KOPT-K1 (cell line): Measurements from ENCODE around the gene SUN1.
"Not testable (repeated sequence)": the region's sequence is repeated elsewhere in the genome, so short reads cannot be mapped to it uniquely, and the experiment has no call there.

Experiments used
- H3K27ac ChIP-seq: fragments of 200-600 bp; sonication (generic); 2 replicates; pipeline ENCODE4 v1.5.1; 2016; ENCODE audit warnings: antibody characterized with exemption, mild to moderate bottlenecking, low read depth, low read length; ENCODE audit not compliant: poor library complexity, severe bottlenecking
- H3K36me3 ChIP-seq: fragments of 200-600 bp; sonication (generic); 2 replicates; pipeline ENCODE4 v1.5.1; 2017; ENCODE audit warnings: antibody characterized with exemption, mild to moderate bottlenecking, low read length, moderate library complexity; ENCODE audit not compliant: insufficient read depth
- H3K9me3 ChIP-seq: fragments of 200-600 bp; sonication (generic); 2 replicates; pipeline ENCODE4 v1.5.1; 2017; ENCODE audit warnings: antibody characterized with exemption, low read length, mild to moderate bottlenecking; ENCODE audit not compliant: insufficient read depth, poor library complexity, severe bottlenecking

SUN1 gene

GRCh38 chr7:837001-837400 lies 4.7 kb downstream of the SUN1 start:
- peaks cover 57% of the 10 kb centered on the region for H3K36me3 ChIP-seq
- H3K27ac ChIP-seq = no peak overlapping the region
- no peaks in the 10 kb centered on the region for H3K9me3 ChIP-seq

GRCh38 chr7:840001-840600 lies 7.8 kb downstream of the SUN1 start:
- Histone ChIP-seq H3K27ac (no peak overlapping the region), H3K36me3 (peaks cover 75% of the 10 kb centered on the region), H3K9me3 (no peaks in the 10 kb centered on the region)

DNA sequence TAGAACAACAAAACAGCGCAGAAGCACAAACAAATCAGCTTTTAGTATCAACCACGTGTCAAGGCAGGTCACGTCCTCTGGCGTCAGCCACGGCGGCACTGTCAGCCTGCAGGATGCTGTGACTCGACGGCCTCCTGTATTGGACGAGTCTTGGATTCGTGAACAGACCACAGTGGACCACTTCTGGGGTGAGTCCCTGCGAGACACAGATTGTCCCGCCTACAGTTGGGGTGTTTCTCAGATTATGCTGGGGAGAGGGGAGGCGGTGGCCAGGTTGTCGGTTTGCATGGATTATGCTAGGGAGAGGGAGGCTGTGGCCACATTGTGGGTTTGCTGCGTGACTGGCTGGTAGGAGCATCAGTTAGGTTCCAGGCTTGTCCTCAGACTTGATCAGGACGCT lies 9.7 kb downstream of the SUN1 start:
- no peak overlapping the region for H3K27ac ChIP-seq
- peaks cover 8% of the 10 kb centered on the region for H3K9me3 ChIP-seq
- peaks cover 69% of the 10 kb centered on the region for H3K36me3 ChIP-seq

DNA sequence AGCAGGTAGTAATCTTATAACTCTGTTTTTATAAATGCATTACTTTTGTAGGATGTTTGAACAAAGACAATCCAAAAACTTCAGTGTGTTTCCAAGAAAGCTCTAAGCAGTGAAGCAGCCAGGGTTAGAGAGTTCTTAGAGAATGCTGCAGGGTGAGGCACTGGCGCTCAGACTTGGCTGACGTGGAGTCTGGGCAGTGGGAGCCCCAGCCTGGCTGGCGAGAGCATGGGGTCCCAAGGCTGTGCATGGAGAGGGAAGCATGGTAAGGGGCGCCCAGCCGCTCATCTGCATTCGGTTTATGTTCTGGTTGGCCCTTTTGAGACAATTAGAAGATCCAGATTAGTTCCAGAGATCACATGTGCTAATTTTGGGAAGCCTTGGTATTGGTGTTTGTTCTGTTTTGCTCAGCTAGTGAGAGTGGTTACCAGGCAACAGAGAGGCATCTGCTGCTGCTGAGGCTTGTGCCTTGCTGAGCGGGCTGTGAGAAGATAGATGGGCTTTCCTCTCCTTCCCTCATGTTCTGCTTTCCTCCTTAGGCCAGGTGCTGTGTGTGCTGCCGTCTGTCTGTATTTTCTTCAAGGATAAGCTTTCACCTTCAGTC lies 10.3 kb downstream of the SUN1 start:
- peaks cover 66% of the 10 kb centered on the region for H3K36me3 ChIP-seq
- H3K27ac ChIP-seq = no peak overlapping the region
- peaks cover 13% of the 10 kb centered on the region for H3K9me3 ChIP-seq

DNA sequence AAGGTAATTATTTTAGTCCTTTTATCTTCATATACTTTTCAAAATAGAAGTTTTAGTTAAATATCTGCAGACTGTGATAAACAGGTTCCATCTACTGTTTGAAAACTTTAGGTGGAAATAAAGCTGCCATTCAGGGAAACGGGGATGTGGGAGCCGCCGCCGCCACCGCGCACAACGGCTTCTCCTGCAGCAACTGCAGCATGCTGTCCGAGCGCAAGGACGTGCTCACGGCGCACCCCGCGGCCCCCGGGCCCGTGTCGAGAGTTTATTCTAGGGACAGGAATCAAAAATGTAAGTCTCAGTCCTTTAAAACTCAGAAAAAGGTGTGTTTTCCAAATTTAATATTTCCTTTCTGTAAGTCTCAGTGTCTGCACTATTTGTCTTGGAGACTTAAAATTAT lies 11.0 kb downstream of the SUN1 start:
- Histone ChIP-seq H3K36me3 (peaks cover 66% of the 10 kb centered on the region), H3K9me3 (peaks cover 20% of the 10 kb centered on the region), H3K27ac (no peak overlapping the region)

DNA sequence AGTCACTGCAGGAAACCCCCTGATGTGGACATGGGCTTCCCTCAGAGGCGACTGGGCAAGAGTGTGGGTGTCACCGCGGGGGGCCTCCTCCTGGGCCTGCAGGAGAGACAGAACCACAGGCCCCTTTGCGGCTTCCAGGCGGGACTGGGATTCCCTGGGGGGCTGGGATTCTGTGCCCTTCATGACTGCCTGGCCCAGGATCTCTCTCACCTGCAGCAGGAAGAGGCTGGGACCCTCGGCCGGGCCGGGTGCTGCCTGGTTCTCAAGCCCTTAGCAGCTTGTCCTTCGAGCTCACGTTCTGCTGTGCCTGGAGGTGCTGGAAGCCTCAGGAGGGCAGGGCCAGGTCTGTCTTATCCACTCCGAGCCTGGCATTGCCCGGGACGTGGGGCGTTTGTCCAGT lies 11.8 kb downstream of the SUN1 start:
- Histone ChIP-seq H3K27ac (no peak overlapping the region), H3K9me3 (peaks cover 22% of the 10 kb centered on the region), H3K36me3 (peaks cover 63% of the 10 kb centered on the region)

DNA sequence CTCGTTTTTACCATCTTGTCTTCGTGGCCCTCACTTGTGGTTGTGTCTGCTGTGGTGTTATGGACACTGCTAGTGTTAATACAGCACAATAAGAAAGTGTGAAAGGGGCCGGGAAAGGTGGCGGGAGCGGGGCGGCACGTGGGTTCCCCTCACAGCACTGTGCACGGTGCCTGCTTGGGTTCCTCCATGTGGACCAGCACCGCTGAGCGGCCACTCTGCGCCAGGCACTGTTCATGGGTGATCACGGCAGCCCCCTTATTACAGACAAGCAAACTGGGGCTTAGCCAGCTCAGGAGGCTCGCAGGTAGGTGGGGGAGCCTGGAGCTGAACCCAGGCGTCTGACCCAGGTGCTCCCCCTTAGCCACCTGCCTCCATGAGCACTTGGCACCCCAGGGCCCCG lies 12.2 kb downstream of the SUN1 start:
- H3K36me3 ChIP-seq = peaks cover 66% of the 10 kb centered on the region
- peaks cover 22% of the 10 kb centered on the region for H3K9me3 ChIP-seq
- H3K27ac ChIP-seq = no peak overlapping the region

DNA sequence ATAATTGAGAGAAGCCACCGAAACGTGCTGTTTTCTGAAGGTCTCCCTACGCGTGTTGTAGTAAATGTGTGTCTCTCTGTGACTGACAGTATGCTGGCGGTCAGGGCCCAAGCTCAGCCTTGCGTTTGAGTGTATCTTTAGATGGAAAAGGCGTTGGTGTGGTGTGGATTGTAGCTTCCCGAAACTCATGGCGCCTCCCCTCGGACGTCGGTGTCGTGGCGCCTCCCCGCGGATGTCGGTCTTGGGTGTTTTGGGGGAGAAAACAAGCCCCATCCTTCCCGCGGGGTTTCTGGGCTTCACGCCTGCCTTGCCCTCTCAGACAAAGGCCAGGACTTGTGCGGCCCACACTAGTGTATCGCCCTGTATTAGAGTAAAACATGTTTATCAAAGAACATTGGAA lies 12.8 kb downstream of the SUN1 start:
- Histone ChIP-seq H3K36me3 (peaks cover 66% of the 10 kb centered on the region), H3K9me3 (peaks cover 22% of the 10 kb centered on the region), H3K27ac (no peak overlapping the region)

- peaks cover 69% of the 10 kb centered on the region for H3K36me3 ChIP-seq
- peaks cover 22% of the 10 kb centered on the region for H3K9me3 ChIP-seq
- no peak overlapping the region for H3K27ac ChIP-seq
Measured at GRCh38 chr7:845731-846130, 13.5 kb downstream of the SUN1 start.

GRCh38 chr7:846958-847650 lies 14.8 kb downstream of the SUN1 start:
- Histone ChIP-seq H3K36me3 (peaks cover 73% of the 10 kb centered on the region), H3K9me3 (peaks cover 22% of the 10 kb centered on the region)
- not testable (repeated sequence) for H3K27ac ChIP-seq

DNA sequence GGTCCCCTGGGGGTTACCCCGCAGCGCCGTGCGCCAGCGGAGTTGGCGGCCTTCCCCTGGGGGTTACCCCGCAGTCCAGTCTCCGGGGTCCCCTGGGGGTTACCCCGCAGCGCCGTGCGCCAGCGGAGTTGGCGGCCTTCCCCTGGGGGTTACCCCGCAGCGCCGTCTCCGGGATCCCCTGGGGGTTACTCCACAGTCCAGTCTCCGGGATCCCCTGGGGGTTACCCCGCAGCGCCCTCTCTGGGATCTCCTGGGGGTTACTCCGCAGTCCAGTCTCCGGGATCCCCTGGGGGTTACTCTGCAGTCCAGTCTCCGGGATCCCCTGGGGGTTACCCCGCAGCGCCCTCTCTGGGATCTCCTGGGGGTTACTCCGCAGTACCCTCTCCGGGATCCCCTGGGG lies 15.5 kb downstream of the SUN1 start:
- not testable (repeated sequence) for H3K27ac ChIP-seq
- Histone ChIP-seq H3K9me3 (peaks cover 22% of the 10 kb centered on the region), H3K36me3 (peaks cover 73% of the 10 kb centered on the region)

- H3K27ac ChIP-seq = no peak overlapping the region
- H3K36me3 ChIP-seq = peaks cover 73% of the 10 kb centered on the region
- peaks cover 22% of the 10 kb centered on the region for H3K9me3 ChIP-seq
Measured at GRCh38 chr7:849145-849544, 16.9 kb downstream of the SUN1 start.

DNA sequence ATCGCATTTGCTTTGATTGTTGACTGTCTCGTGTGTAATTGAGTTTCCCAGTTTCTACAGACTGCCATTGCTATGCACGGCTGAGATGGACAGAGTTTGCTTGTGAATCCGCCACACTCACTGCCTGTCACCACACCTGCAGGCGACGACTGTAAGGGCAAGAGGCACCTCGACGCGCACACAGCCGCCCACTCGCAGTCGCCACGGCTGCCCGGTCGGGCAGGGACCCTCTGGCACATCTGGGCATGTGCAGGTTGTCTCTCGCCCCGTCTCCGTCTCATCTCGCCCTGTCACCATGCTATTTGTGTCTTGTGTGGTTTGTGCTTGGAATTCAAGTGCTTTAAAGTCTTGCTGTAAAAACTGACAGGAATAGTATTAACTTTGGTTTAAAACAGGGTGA lies 17.5 kb downstream of the SUN1 start:
- Histone ChIP-seq H3K36me3 (peaks cover 73% of the 10 kb centered on the region), H3K9me3 (peaks cover 22% of the 10 kb centered on the region), H3K27ac (no peak overlapping the region)

- H3K27ac ChIP-seq = no peak overlapping the region
- peaks cover 21% of the 10 kb centered on the region for H3K9me3 ChIP-seq
- peaks cover 76% of the 10 kb centered on the region for H3K36me3 ChIP-seq
Measured at GRCh38 chr7:851204-851603, 18.9 kb downstream of the SUN1 start.

DNA sequence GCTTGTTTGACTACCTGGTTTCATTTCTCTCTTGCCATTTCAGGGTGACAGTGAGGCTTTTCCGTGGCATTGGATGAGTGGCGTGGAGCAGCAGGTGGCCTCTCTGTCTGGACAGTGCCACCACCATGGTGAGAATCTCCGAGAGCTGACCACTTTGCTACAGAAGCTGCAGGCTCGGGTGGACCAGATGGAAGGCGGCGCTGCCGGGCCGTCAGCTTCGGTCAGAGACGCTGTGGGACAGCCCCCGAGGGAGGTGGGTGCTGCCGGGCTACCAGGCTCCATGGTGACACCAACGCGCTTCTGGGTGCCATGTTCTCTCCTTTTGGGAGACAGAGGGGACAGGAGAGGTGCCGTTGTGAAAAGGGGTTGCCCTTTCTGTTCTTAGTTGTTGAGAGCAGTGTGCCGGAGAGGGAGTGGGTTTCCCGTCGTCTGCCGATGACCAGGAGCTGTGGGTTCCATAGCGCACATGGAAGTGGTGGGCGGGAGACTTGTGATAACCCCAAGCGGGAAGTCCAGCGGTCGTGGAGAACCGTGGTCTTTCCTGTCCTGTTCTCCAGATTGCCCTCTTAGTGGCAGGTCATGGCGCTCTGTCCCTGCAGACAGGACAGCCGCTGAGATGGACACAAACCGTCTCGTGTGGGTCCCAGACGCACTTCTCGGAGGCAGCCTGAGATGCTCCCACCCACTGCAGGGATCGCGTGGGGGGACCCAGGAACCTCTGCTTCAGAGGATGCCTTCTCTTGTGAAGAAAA lies 21.3 kb downstream of the SUN1 start:
- no peaks in the 10 kb centered on the region for H3K9me3 ChIP-seq
- no peak overlapping the region for H3K27ac ChIP-seq
- H3K36me3 ChIP-seq = peaks cover 94% of the 10 kb centered on the region
